Gastroesophageal sphincter (tissue), 3 donors: Measurements from ENCODE around the gene ACP4.

Experiments used
- EP300 ChIP-seq: sonication (generic); formaldehyde crosslinking; IDR thresholded peaks from one replicate; pipeline ENCODE4 v1.6.1; 2017; ENCODE audit warnings: antibody characterized with exemption, mild to moderate bottlenecking
- POLR2A ChIP-seq, 2 donors: fragments of 450-650 bp; IDR thresholded peaks; one replicate each; pipeline ENCODE4 v1.6.1; 2017; ENCODE audit warnings: antibody characterized with exemption in 2 of 2, mild to moderate bottlenecking in 2 of 2, moderate library complexity in 1 of 2
- POLR2AphosphoS5 ChIP-seq: sonication (generic); formaldehyde crosslinking; IDR thresholded peaks from one replicate; pipeline ENCODE4 v1.6.1; 2017; ENCODE audit warnings: antibody characterized with exemption
- TF ChIP-seq, protein P1 (sequence below), 4 experiments: fragments of 200-600 bp in 2 of 4; fragments of 450-650 bp in 2 of 4; sonication (generic) in 1 of 4; IDR thresholded peaks; one replicate each; pipeline ENCODE4 v1.5.1; 2017 to 2019; ENCODE audit warnings: antibody characterized with exemption in 4 of 4, mild to moderate bottlenecking in 2 of 4, moderate library complexity in 2 of 4

DNA sequence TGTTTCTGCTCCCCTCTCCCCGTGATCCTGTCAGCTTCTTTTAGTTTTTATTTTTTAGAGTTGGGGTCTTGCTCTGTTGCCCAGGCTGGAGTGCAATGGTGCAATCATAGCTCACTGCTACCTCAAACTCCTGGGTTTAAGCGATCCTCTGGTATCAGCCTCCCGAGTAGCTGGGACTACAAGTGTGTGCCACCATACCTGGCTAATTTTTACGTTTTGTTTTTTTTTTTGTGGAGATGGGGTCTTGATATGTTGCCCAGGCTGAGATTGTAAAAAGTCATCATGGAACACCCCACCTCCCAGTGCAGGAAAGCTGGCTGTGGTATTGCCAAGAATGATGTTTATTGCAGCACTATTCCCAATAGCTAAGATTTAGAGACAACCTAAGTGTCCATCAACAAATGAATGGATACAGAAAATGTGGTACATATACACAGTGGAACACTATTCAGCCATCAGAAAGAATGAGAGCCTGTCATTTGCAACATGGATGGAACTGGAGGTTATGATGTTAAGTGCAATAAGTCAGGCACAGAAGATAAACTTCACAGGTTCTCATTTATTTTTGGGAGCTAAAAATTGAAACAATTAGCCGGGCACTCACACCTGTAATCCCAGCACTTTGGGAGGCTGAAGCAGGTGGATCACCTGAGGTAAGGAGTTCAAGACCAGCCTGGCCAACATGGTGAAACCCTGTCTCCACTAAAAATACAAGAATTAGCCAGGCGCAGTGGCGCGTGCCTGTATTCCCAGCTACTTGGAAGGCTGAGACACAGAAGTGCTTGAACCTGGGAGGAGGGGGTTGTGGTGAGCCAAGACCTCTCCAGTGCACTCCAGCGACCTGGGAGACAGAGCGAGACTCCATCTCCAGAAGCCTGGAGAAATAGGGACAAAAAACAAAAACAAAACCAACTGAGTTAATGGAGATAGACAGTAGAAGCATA is 49.8 kb downstream of the ACP4 start:
- TF ChIP-seq, protein P1, sequence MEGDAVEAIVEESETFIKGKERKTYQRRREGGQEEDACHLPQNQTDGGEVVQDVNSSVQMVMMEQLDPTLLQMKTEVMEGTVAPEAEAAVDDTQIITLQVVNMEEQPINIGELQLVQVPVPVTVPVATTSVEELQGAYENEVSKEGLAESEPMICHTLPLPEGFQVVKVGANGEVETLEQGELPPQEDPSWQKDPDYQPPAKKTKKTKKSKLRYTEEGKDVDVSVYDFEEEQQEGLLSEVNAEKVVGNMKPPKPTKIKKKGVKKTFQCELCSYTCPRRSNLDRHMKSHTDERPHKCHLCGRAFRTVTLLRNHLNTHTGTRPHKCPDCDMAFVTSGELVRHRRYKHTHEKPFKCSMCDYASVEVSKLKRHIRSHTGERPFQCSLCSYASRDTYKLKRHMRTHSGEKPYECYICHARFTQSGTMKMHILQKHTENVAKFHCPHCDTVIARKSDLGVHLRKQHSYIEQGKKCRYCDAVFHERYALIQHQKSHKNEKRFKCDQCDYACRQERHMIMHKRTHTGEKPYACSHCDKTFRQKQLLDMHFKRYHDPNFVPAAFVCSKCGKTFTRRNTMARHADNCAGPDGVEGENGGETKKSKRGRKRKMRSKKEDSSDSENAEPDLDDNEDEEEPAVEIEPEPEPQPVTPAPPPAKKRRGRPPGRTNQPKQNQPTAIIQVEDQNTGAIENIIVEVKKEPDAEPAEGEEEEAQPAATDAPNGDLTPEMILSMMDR (IDR thresholded peaks at IDR 0.05) = no peak
- no peak for TF ChIP-seq POLR2AphosphoS5
- no peak for TF ChIP-seq POLR2A (IDR thresholded peaks at IDR 0.05)
- no peak for TF ChIP-seq EP300
